A549 (cell line): ENCODE data around the gene CMIP.

Experiments used
- CHD2 ChIP-seq: fragments of 150-350 bp; IDR thresholded peaks from 2 replicates; pipeline ENCODE4 v1.6.1; 2014; ENCODE audit warnings: low read length; ENCODE audit not compliant: partially characterized antibody
- CTCF ChIP-seq: fragments of >200 bp; sonication (Bioruptor Twin); formaldehyde crosslinking; IDR thresholded peaks from 3 replicates; pipeline ENCODE4 v1.5.1; 2016
- FOSB ChIP-seq: fragments of 250-450 bp; sonication (Bioruptor Pico); IDR thresholded peaks from 2 replicates; pipeline ENCODE4 v1.5.0; 2020; ENCODE audit warnings: mild to moderate bottlenecking, moderate library complexity
- HOXA7 ChIP-seq: fragments of 250-450 bp; sonication (Bioruptor Pico); IDR thresholded peaks from 2 replicates; pipeline ENCODE4 v1.5.0; 2020; ENCODE audit warnings: mild to moderate bottlenecking, moderate library complexity
- JUN ChIP-seq, 2 experiments: fragments of >200 bp; sonication (Bioruptor Twin); formaldehyde crosslinking; IDR thresholded peaks; 2 replicates in 1 of 2; 3 replicates in 1 of 2; pipeline ENCODE4 v1.6.1; 2016 to 2017
- JUNB ChIP-seq: fragments of >200 bp; sonication (Bioruptor Twin); formaldehyde crosslinking; IDR thresholded peaks from 2 replicates; pipeline ENCODE4 v1.6.1; 2016
- MAX ChIP-seq: IDR thresholded peaks from 2 replicates; pipeline ENCODE4 v1.6.1; 2012
- POLR2A ChIP-seq: IDR thresholded peaks from 2 replicates; pipeline ENCODE4 v1.6.1; 2012; ENCODE audit warnings: mild to moderate bottlenecking, low read length
- RAD21 ChIP-seq, 2 experiments: fragments of >200 bp in 1 of 2; sonication (Bioruptor Twin) in 1 of 2; formaldehyde crosslinking in 1 of 2; IDR thresholded peaks in 1 of 2; conservative IDR thresholded peaks in 1 of 2; 2 replicates in 1 of 2; 3 replicates in 1 of 2; pipeline ENCODE4 v1.6.1; 2012 to 2018; ENCODE audit warnings: inconsistent platforms in 1 of 2
- RCOR1 ChIP-seq: fragments of 150-350 bp; IDR thresholded peaks from 2 replicates; pipeline ENCODE4 v1.6.1; 2014; ENCODE audit warnings: antibody characterized with exemption, low read length, low read depth
- REST ChIP-seq: fragments of 200-600 bp; sonication (generic); IDR thresholded peaks from 2 replicates; pipeline ENCODE4 v1.6.1; 2016; ENCODE audit warnings: antibody characterized with exemption, mild to moderate bottlenecking, moderate library complexity
- USF2 ChIP-seq: fragments of 450-650 bp; IDR thresholded peaks from 2 replicates; pipeline ENCODE4 v1.6.1; 2014; ENCODE audit warnings: antibody characterized with exemption

- no peak for TF ChIP-seq CTCF
- TF ChIP-seq REST: no peak
- no peak for TF ChIP-seq USF2
- TF ChIP-seq JUNB: no peak
- TF ChIP-seq POLR2A: no peak
- no peak for TF ChIP-seq RCOR1
- TF ChIP-seq JUN (IDR thresholded peaks at IDR 0.05): 0 out of 5 replicates have a peak, but pooled peaks of 1 of the 2 experiments have one; percentile 22
- TF ChIP-seq MAX: no peak
- no peak for TF ChIP-seq HOXA7 (CRISPR knock-in tag)
- no peak for TF ChIP-seq RAD21 (conservative IDR thresholded peaks at IDR 0.05 in 1 of 2, IDR thresholded peaks at IDR 0.05 in 1 of 2)
- TF ChIP-seq CHD2: no peak
- TF ChIP-seq FOSB (CRISPR knock-in tag): no peak
Measured at GRCh38 chr16:81629896-81630634, 185.5 kb downstream of the CMIP start.
